ENCODE measurements around the gene FZD10. TPM values are rescaled to one million over a fixed set of nuclear protein-coding genes. Genes with fewer than 3 reads are reported as not detected.

The FZD10 gene
- total and polyA plus RNA-seq, 2 of the 8 experiments (the other 6 are each of a cell fraction or from before 2014, with no cell fraction given): 0.11 to 0.60 TPM

- no peak for TF ChIP-seq RAD21 (IDR thresholded peaks at IDR 0.05 in 1 of 2, conservative IDR thresholded peaks at IDR 0.05 in 1 of 2; ENCODE audit: low read depth in 2 of 2, low read length in 2 of 2)
- no peak for TF ChIP-seq RBBP5 (IDR thresholded peaks at IDR 0.05; ENCODE audit: borderline replicate concordance, low read depth, low read length)
Observed at GRCh38 chr12:130181211-130181610, 18.9 kb downstream of the FZD10 start (continued).
